Fibroblast of mammary gland (primary cell): ENCODE measurements around the gene FAM228A.

Source experiments
- DNase-seq: peaks from one replicate; pipeline ENCODE4 v3.0.0-alpha.2; 2010; ENCODE audit warnings: low read depth
- H3K4me3 ChIP-seq: 2 replicates; pipeline ENCODE4 v1.5.1; 2011; ENCODE audit warnings: low read depth, mild to moderate bottlenecking, low read length, moderate library complexity; ENCODE audit not compliant: control insufficient read depth
- TF ChIP-seq, protein P1 (sequence below): conservative IDR thresholded peaks from 2 replicates; pipeline ENCODE4 v1.5.1; 2011; ENCODE audit warnings: low read depth, low read length, inconsistent platforms; ENCODE audit not compliant: control insufficient read depth, insufficient read depth

The FAM228A gene

DNA sequence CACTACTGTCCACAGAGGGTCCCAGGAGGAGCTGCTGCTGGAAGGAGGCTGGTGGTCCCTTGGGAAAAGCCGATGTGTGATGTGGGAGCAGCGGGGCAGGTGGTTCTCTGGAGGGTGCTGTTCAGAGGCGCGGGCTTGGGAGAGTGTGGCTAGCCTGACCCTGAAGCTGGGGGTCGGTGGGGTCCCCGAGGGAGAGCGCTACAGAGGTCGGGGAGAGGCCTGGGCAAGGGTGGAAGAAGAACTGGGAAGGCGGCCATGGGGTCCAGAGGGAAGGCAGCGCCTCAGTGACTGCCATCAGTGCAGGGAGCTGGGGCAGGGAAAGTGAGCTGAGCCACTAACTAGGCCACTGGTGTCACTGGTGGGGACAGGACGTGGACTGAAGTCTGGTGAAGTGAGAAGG lies 32.5 kb downstream of the FAM228A start:
- H3K4me3 ChIP-seq: no peak overlapping the region
- TF ChIP-seq, protein P1, sequence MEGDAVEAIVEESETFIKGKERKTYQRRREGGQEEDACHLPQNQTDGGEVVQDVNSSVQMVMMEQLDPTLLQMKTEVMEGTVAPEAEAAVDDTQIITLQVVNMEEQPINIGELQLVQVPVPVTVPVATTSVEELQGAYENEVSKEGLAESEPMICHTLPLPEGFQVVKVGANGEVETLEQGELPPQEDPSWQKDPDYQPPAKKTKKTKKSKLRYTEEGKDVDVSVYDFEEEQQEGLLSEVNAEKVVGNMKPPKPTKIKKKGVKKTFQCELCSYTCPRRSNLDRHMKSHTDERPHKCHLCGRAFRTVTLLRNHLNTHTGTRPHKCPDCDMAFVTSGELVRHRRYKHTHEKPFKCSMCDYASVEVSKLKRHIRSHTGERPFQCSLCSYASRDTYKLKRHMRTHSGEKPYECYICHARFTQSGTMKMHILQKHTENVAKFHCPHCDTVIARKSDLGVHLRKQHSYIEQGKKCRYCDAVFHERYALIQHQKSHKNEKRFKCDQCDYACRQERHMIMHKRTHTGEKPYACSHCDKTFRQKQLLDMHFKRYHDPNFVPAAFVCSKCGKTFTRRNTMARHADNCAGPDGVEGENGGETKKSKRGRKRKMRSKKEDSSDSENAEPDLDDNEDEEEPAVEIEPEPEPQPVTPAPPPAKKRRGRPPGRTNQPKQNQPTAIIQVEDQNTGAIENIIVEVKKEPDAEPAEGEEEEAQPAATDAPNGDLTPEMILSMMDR: no peak
- DNase-seq: no peak

DNA sequence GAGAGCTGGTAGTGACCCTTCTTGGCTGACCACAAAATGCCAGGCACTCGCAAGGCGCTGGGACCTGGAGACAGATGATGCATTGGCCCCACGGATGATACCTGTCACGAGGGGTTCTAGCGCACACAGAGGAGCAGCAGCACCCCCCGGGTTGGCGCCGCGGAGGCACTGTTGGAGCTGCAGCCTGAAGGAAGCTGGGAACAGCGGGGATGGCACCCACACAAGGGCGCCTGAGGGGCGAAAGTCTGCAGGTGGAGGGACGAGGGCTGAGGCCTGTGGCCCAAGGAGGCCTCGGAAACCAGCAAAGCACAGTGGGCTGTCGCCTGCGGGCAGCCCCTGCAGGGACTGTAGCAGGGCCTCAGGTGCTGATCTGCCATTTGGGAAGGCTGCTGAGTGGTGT lies 33.6 kb downstream of the FAM228A start:
- TF ChIP-seq, protein P1: no peak
- no peak for DNase-seq
- H3K4me3 ChIP-seq: no peak overlapping the region

DNA sequence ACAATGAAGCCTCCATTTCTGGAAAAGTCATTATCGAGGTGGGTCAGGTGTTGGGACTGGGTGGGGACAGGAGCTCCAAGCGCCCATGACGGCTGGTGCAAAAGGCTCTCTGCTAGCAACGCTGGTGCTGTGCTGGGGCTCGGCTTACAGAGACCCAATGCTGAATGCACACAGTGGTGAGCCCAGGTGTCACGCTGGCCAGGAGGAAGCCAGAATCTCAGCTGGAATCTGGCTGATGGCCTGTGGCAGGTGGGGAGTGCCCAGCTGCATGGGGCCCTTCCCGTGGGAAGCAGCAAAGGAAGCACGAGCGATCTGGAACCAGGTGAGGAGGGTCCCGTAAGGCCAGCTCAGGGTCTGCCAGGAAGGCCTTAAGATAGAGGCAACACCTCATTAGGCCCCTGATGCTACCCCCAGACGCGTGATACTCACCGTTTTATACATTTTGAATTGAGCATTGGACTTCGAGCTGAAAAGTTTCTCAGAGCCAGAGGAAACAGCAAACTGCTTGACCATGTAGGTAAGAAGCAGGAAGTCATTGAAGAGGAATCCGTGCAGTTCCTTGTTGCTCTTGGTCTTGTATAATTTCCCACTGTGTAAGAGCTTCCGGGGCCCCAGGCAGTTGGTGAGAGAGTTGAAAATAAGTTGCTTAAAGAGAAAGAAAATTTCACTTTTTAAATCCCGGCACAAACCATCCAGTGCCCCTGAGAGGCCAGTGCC lies 34.7 kb downstream of the FAM228A start:
- DNase-seq: no peak
- no peak overlapping the region for H3K4me3 ChIP-seq
- TF ChIP-seq, protein P1: no peak

DNA sequence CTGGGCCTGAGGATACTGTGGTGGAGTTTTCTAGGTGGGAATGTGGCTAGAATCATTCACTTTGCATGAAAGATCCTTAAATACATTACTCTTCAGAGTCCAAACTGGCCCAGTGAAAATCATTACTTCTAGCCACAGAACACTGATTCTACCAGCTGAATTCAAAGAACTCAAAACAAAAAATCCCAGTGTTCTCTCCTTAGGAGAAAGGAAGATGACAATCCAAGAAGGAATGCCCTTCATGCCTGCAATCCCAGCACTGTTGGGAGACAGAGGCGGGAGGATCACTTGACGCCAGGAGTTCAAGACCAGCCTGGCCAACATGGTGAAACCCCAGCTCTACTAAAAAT lies 35.2 kb downstream of the FAM228A start:
- H3K4me3 ChIP-seq: no peak overlapping the region
- TF ChIP-seq, protein P1: no peak
- no peak for DNase-seq

DNA sequence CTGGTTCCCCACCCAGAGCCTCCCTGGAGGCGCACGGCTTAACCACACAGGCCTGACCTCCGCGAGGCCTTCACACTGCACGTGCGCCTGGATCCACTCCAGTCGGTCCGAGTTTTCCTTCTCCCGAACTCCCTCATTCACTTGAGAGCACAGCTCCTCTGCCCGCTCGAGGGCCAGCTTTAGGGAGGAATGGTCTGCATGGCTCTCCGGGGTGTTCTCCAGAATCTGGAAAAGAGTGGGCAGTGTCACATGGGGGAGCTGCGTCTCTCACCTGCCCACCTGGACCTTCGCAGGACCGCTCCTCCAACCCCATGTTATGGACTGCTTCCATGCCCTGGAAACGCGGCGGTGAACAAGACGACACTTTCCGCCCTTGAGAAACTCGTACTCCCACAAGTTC lies 35.9 kb downstream of the FAM228A start:
- H3K4me3 ChIP-seq: no peak overlapping the region
- TF ChIP-seq, protein P1: no peak
- DNase-seq: no peak

DNA sequence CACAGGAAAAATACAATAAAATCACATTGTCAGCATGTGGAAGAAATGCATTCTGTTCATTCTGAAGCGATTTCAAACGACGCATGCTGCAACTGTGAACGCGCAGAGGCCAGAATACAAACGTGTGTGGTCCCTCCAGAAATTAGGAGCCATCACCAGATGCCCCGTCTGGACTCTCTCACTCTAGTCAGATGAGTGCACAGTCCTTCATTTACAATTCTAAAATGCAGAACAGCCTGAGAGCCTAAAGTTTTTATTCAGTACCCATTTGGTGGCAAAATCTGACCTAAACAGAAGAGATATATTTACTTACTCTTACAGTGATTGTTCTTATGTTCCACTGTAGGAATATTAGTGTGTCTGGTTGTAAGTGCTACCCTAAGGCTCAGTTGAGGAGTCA lies 36.6 kb downstream of the FAM228A start:
- H3K4me3 ChIP-seq: no peak overlapping the region
- DNase-seq: no peak
- TF ChIP-seq, protein P1: no peak

DNA sequence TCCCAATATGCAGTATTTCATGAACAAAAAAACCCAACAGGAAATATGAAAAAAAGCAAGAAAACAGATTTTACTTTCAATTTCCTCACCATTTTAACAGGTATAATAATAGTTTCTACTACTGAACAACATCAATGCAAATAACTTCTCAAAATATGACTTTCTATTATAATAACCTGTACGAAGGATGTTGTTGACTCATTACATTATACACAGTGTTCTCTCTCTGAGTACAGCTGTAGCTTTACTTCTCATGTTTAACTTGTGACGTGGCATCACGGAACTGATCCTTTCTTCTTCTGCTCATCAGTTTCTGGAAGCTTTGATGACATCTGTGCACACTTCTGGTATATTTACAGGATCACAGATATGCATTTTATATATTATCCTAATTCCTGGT lies 40.0 kb downstream of the FAM228A start:
- H3K4me3 ChIP-seq: no peak overlapping the region
- TF ChIP-seq, protein P1: no peak
- DNase-seq: no peak
